Adrenal gland (tissue), 12 donors: ENCODE data around the gene ITGA3. TPM values are rescaled to one million over a fixed set of nuclear protein-coding genes. Genes with fewer than 3 reads are reported as not detected.
A peak's percentile ranks its signal among the peaks of the same experiment; 100 is the strongest.

ENCODE experiments used
- DNase-seq, 7 donors: peaks; one replicate each; pipeline ENCODE4 v3.0.0-alpha.2; 2019 to 2020
- H3K27ac ChIP-seq, 5 donors: fragments of 200-600 bp; sonication (generic) in 4 of 5; 1 replicate in 3 of 5; 2 replicates in 2 of 5; pipeline versions ENCODE4 v1.5.1 to v1.8.0; 2016 to 2020; ENCODE audit warnings: mild to moderate bottlenecking in 1 of 5
- H3K27me3 ChIP-seq: fragments of 200-600 bp; 2 replicates; pipeline ENCODE4 v1.8.0; 2021
- H3K36me3 ChIP-seq, 2 donors: fragments of 200-600 bp; replicated peaks in 1 of 2; 1 replicate in 1 of 2; 2 replicates in 1 of 2; pipeline versions ENCODE4 v1.5.1 to v1.8.0; 2018 to 2022
- H3K4me1 ChIP-seq, 2 donors: fragments of 200-600 bp; replicated peaks in 1 of 2; 1 replicate in 1 of 2; 2 replicates in 1 of 2; pipeline versions ENCODE4 v1.5.1 to v1.8.0; 2018 to 2021
- H3K4me3 ChIP-seq, 4 donors: fragments of 200-600 bp; sonication (generic) in 3 of 4; one replicate each; pipeline ENCODE4 v1.5.1; 2016 to 2018
- H3K9me3 ChIP-seq, 3 donors: fragments of 200-600 bp; sonication (generic) in 1 of 3; replicated peaks in 1 of 3; 1 replicate in 2 of 3; 2 replicates in 1 of 3; pipeline versions ENCODE4 v1.5.1 to v1.8.0; 2016 to 2021
- POLR2A ChIP-seq, 2 donors: fragments of 450-650 bp; IDR thresholded peaks; one replicate each; pipeline ENCODE4 v1.6.1; 2017; ENCODE audit warnings: antibody characterized with exemption in 2 of 2, mild to moderate bottlenecking in 2 of 2, moderate library complexity in 1 of 2
- WGBS, 4 donors: extraction: QIAGEN DNeasy Blood & Tissue Kit in 2 of 4; methylation state at CpG; one replicate each; pipeline versions ENCODE4 v1.1.5 to v1.1.7; 2013 to 2017; 5-methylcytosine and 5-hydroxymethylcytosine counted together
- intact Hi-C, 2 donors: fragments of 100-400 bp; cut with DNase I; formaldehyde crosslinking; loops; one replicate each; pipeline versions ENCODE4 v1.14.1 to v1.15.0; 2022 to 2023
- polyA plus RNA-seq, 3 donors: library from polyadenylated mRNA; stranded (reverse); fragments of 200-250 nt in 2 of 3; fragments of 350-450 nt in 1 of 3; fragmentation: Illumina TruSeq in 1 of 3; extraction: RNeasy Lipid Tissue Mini Kit (QIAGEN cat#74804) in 1 of 3; gene quantifications; one replicate each; pipeline ENCODE4 v1.2.3, GENCODE V29; 2013 to 2014
- total RNA-seq, 9 donors: library from RNA; depleted of rRNA in 4 of 9; stranded (reverse); fragments of >200 nt in 4 of 9; fragments of 120-200 nt in 1 of 9; fragmentation: NEBNext Ultra II Directional in 1 of 9; extraction: Animal tissue kit (Norgen Biotek cat#: 25700) in 1 of 9; gene quantifications; one replicate each; pipeline versions ENCODE4 v1.1.0 to v1.2.4, GENCODE V29; 2013 to 2023
- TF ChIP-seq, protein P1 (sequence below), 6 experiments: fragments of 450-650 bp in 4 of 6; fragments of 200-600 bp in 2 of 6; sonication (generic) in 1 of 6; IDR thresholded peaks; 1 replicate in 5 of 6; 2 replicates in 1 of 6; pipeline versions ENCODE4 v1.5.1 to v1.8.0; 2016 to 2021; ENCODE audit warnings: antibody characterized with exemption in 6 of 6, mild to moderate bottlenecking in 2 of 6, moderate library complexity in 1 of 6
- donor health status: healthy with polysubstance abuse.
- donor health status: Bipolar disorder and iron deficiency.
- donor health status: DM: yes; HTN: yes; CAD: no.
- donor health status: DM: no; HTN: no; CAD: no.
- donor health status: DM: no; HTN: no; CAD: no.
- donor health status: DM: yes; HTN: yes; CAD: no.

The ITGA3 gene
- total and polyA plus RNA-seq, 12 donors: 20.9 to 206 (median 131) TPM

DNA sequence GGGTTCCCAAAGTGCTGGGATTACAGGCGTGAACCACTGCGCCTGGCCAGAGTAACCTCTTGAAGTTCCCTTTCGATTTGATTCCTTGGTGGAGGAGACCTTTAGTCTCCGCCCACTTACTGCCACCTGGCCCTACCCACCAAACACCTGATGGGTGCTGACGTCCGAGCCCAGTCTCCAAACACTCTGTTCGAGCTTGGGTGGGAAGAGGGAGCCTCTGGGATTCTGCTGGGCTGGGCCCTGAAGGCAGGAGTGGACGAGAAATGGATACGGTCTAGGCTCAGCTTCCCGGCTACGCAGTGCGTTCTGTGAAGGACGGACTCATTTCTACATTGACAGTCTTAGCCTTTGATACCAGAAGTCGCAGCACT, 870 bp upstream of the ITGA3 start:
- DNase-seq: peak; percentile 37 to 83 (median 62)
- 7 to 12% (median 9%) methylated on average over 10 to 14 of the region's 14 CpGs for WGBS, 4 donors
- no peaks in the 10 kb centered on the region for H3K27me3 ChIP-seq
- peaks cover 46 to 69% of the 10 kb centered on the region in 2 donors for H3K4me1 ChIP-seq
- peak overlapping the region; percentile 87 to 94 (median 91) for H3K27ac ChIP-seq
- intact Hi-C loops: no loop called here
- no peaks in the 10 kb centered on the region for H3K36me3 ChIP-seq
- H3K9me3 ChIP-seq: no peaks in the 10 kb centered on the region
- H3K4me3 ChIP-seq: peak overlapping the region in 2 of 4 donors; percentile 74 to 82
- peak in 1 of 2 donors; percentile 64 for TF ChIP-seq POLR2A (IDR thresholded peaks at IDR 0.05)
- TF ChIP-seq, protein P1, sequence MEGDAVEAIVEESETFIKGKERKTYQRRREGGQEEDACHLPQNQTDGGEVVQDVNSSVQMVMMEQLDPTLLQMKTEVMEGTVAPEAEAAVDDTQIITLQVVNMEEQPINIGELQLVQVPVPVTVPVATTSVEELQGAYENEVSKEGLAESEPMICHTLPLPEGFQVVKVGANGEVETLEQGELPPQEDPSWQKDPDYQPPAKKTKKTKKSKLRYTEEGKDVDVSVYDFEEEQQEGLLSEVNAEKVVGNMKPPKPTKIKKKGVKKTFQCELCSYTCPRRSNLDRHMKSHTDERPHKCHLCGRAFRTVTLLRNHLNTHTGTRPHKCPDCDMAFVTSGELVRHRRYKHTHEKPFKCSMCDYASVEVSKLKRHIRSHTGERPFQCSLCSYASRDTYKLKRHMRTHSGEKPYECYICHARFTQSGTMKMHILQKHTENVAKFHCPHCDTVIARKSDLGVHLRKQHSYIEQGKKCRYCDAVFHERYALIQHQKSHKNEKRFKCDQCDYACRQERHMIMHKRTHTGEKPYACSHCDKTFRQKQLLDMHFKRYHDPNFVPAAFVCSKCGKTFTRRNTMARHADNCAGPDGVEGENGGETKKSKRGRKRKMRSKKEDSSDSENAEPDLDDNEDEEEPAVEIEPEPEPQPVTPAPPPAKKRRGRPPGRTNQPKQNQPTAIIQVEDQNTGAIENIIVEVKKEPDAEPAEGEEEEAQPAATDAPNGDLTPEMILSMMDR (IDR thresholded peaks at IDR 0.05): no peak

DNA sequence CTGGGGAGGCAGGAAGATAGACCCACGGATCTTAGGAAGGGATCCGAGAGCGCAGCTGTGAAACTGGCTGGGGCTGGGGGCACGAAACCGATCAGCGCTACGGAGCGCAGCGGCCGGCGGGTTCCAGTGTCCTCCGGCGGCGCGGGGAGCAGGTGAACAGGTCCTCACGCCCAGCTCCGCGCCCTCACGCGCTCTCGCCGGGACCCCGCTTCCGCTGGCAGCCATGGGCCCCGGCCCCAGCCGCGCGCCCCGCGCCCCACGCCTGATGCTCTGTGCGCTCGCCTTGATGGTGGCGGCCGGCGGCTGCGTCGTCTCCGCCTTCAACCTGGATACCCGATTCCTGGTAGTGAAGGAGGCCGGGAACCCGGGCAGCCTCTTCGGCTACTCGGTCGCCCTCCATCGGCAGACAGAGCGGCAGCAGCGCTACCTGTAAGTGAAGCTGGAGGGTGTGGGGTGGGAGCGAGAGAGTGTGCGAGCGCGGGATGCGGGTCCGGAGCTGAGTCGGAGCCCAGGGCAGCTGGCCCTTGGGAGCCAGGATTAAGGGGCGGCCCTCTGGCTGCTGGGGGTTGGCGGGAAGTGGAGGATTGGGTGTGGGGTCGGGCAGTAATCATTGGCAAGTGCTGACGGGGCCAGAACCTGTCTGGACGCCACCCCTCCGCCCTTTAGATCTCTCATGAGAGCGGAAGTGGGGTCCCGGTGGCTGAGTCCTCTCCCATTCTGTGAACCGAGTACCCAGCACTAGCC, 479 bp downstream of the ITGA3 start:
- peak; percentile 64 to 85 (median 71) for DNase-seq
- Histone ChIP-seq H3K36me3 (no peaks in the 10 kb centered on the region), H3K27me3 (no peaks in the 10 kb centered on the region), H3K4me3 (peak overlapping the region; percentile 28 to 82 (median 58)), H3K27ac (peak overlapping the region; percentile 87 to 94 (median 91)), H3K4me1 (peaks cover 57 to 75% of the 10 kb centered on the region in 2 donors), H3K9me3 (no peaks in the 10 kb centered on the region)
- WGBS, 4 donors: 0 to 1% (median 1%) methylated on average over 1 to 64 of the region's 64 CpGs; no CpG with 5 or more reads in 1 of the 4 donors
- intact Hi-C loops: no loop called here
- TF ChIP-seq POLR2A (IDR thresholded peaks at IDR 0.05): peak in 1 of 2 donors; percentile 18
- TF ChIP-seq, protein P1 (IDR thresholded peaks at IDR 0.05): peak in 5 of 6 experiments; percentile 15 to 38 (median 34)

DNA sequence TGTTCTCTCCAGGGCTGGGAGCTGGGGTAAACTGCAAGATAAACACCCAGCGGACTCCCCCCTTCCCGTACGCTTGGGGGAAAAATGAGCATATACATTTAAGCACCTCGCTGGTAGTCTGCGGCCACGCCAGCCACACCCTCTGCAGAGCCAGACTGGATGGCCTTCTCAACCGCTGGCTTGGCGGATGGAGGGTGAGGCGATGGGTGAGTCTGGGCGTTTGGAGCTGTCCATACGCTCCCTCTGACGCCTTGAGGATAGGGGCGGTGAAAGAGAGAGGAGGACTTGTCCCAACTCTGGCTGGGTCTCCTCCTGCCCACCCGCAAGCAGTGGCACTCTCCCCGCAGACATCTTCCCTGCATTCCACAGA, 1.0 kb downstream of the ITGA3 start:
- peaks cover 58 to 76% of the 10 kb centered on the region in 2 donors for H3K4me1 ChIP-seq
- WGBS, 4 donors: 15 to 35% (median 19%) methylated on average over 6 to 15 of the region's 15 CpGs
- no peak for TF ChIP-seq POLR2A (IDR thresholded peaks at IDR 0.05)
- TF ChIP-seq, protein P1 (IDR thresholded peaks at IDR 0.05): no peak
- H3K9me3 ChIP-seq: no peaks in the 10 kb centered on the region
- H3K27me3 ChIP-seq: no peaks in the 10 kb centered on the region
- no peaks in the 10 kb centered on the region for H3K36me3 ChIP-seq
- peak in 3 of 7 donors; percentile 43 to 56 (median 50) for DNase-seq
- peak overlapping the region in 3 of 4 donors; percentile 15 to 82 (median 74) for H3K4me3 ChIP-seq
- peak overlapping the region; percentile 17 to 94 (median 91) for H3K27ac ChIP-seq
- intact Hi-C loops: no loop called here

DNA sequence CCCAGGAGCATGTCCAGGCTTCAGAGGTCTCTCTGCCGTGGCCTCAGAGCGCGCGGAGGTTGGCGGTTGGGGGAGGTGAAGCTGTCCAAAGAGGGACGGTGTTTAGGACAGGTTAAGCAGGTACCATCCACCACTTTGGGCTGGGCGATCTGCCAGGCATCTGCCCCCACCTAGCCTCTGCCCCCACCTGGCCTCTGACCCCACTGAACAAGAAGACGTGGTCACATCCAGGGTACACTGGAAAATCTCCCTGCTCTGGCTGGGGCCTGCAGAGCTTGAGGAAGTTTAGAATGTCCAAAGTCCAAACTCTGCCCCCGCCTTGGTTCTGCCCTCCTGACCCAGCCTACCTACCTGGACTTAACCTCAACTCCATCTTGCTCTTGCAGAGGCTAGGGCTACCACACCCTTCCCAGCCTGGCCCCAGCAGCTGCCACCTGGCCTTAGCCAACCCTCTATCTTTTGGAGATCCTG, 1.6 kb downstream of the ITGA3 start:
- H3K4me3 ChIP-seq: peak overlapping the region in 1 of 4 donors; percentile 74
- H3K9me3 ChIP-seq: no peaks in the 10 kb centered on the region
- WGBS, 4 donors: 75 to 82% (median 78%) methylated on average over 8 to 9 of the region's 9 CpGs
- no peaks in the 10 kb centered on the region for H3K27me3 ChIP-seq
- peak in 2 of 7 donors; percentile 12 to 48 for DNase-seq
- H3K36me3 ChIP-seq: no peaks in the 10 kb centered on the region
- intact Hi-C loops: no loop called here
- H3K27ac ChIP-seq: peak overlapping the region in 4 of 5 donors; percentile 87 to 94 (median 92)
- TF ChIP-seq, protein P1 (IDR thresholded peaks at IDR 0.05): no peak
- TF ChIP-seq POLR2A (IDR thresholded peaks at IDR 0.05): no peak
- peaks cover 64 to 82% of the 10 kb centered on the region in 2 donors for H3K4me1 ChIP-seq
